ENCODE results near the gene UCMA.

DNA sequence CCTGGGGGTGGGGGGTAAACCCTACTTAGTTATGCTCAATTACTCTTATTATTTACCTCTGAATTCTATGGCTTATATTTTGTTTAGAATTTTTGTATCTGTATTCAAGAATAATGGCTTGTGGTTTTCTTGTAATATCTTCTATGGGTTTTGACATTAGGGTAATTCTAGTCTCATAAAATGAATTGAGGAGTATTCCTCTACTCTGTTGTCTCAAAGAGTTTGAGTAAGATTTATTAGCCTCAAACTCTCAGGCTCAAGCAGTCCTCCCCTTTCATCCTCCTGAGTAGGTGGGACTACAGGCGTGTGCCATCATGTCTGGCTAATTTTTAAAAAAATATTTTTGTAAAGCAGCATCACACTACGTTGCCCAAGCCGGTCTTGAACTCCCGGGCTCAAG, 19.6 kb upstream of the UCMA start:
- TF ChIP-seq, protein P1, sequence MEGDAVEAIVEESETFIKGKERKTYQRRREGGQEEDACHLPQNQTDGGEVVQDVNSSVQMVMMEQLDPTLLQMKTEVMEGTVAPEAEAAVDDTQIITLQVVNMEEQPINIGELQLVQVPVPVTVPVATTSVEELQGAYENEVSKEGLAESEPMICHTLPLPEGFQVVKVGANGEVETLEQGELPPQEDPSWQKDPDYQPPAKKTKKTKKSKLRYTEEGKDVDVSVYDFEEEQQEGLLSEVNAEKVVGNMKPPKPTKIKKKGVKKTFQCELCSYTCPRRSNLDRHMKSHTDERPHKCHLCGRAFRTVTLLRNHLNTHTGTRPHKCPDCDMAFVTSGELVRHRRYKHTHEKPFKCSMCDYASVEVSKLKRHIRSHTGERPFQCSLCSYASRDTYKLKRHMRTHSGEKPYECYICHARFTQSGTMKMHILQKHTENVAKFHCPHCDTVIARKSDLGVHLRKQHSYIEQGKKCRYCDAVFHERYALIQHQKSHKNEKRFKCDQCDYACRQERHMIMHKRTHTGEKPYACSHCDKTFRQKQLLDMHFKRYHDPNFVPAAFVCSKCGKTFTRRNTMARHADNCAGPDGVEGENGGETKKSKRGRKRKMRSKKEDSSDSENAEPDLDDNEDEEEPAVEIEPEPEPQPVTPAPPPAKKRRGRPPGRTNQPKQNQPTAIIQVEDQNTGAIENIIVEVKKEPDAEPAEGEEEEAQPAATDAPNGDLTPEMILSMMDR (IDR thresholded peaks at IDR 0.05; ENCODE audit: low read depth, low read length, missing input control), result no peak
- TF ChIP-seq, protein P2, sequence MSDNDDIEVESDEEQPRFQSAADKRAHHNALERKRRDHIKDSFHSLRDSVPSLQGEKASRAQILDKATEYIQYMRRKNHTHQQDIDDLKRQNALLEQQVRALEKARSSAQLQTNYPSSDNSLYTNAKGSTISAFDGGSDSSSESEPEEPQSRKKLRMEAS (IDR thresholded peaks at IDR 0.05), result no peak
- TF ChIP-seq TAF1 (conservative IDR thresholded peaks at IDR 0.05) (no peak), YY1 (IDR thresholded peaks at IDR 0.05) (no peak), RXRA (IDR thresholded peaks at IDR 0.05) (no peak), FOXA2 (IDR thresholded peaks at IDR 0.05) (no peak), NR2F2 (IDR thresholded peaks at IDR 0.05) (no peak)
- TF ChIP-seq, protein P3, sequence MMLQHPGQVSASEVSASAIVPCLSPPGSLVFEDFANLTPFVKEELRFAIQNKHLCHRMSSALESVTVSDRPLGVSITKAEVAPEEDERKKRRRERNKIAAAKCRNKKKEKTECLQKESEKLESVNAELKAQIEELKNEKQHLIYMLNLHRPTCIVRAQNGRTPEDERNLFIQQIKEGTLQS (IDR thresholded peaks at IDR 0.05), result no peak

All from liver (tissue), 3 donors.